Ectodermal cell (in vitro differentiated cells): Measurements from ENCODE around the gene PSTK.

ENCODE experiments used
- H3K27ac ChIP-seq: 2 replicates; pipeline ENCODE4 v1.7.0; 2013; ENCODE audit warnings: mild to moderate bottlenecking, low read depth, low read length; ENCODE audit not compliant: insufficient read depth, poor library complexity, severe bottlenecking
- H3K27me3 ChIP-seq: 2 replicates; pipeline ENCODE4 v1.7.0; 2013; ENCODE audit warnings: mild to moderate bottlenecking, low read length; ENCODE audit not compliant: insufficient read depth, control insufficient read depth, poor library complexity, severe bottlenecking
- H3K36me3 ChIP-seq: one replicate; pipeline ENCODE4 v1.7.0; 2013; ENCODE audit warnings: low read length; ENCODE audit not compliant: control insufficient read depth, insufficient read depth
- H3K4me1 ChIP-seq: one replicate; pipeline ENCODE4 v1.7.0; 2013; ENCODE audit warnings: low read length; ENCODE audit not compliant: control insufficient read depth, insufficient read depth
- H3K4me3 ChIP-seq: 2 replicates; pipeline ENCODE4 v1.7.0; 2013; ENCODE audit warnings: low read depth, low read length, control low read depth; ENCODE audit not compliant: insufficient read depth
- H3K9me3 ChIP-seq: 2 replicates; pipeline ENCODE4 v1.7.0; 2013; ENCODE audit warnings: mild to moderate bottlenecking, low read length, moderate library complexity; ENCODE audit not compliant: control insufficient read depth
- WGBS, 2 experiments: methylation state at CpG; one replicate each; pipeline ENCODE4 v1.1.7; 2013; ENCODE audit warnings: missing lambda C conversion rate in 2 of 2; 5-methylcytosine and 5-hydroxymethylcytosine counted together

PSTK gene

DNA sequence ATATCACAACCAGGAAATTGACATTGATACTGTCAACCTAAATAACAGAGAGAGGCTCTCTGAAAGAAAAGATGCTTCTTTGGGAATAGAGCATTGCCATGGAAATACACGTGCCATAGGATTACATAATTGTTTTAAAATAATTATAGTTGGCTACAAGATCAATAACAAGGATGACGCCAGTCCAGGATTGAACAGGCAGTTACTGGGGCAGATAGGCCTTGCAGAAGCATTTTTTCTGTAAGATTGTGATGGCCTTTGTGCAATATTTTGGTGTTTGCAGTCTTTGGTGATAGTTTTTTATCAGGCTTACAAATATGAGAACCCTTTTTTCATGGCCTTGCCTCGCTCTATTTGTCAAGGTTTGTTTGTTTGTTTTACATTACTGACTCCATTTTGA, 39.1 kb downstream of the PSTK start:
- Histone ChIP-seq H3K9me3 (no peaks in the 10 kb centered on the region), H3K36me3 (no peaks in the 10 kb centered on the region), H3K4me3 (no peak overlapping the region), H3K27ac (no peak overlapping the region), H3K27me3 (no peaks in the 10 kb centered on the region), H3K4me1 (peaks cover 7% of the 10 kb centered on the region)
- 63 to 90% methylated on average over 2 to 3 of the region's 3 CpGs for WGBS, 2 experiments

DNA sequence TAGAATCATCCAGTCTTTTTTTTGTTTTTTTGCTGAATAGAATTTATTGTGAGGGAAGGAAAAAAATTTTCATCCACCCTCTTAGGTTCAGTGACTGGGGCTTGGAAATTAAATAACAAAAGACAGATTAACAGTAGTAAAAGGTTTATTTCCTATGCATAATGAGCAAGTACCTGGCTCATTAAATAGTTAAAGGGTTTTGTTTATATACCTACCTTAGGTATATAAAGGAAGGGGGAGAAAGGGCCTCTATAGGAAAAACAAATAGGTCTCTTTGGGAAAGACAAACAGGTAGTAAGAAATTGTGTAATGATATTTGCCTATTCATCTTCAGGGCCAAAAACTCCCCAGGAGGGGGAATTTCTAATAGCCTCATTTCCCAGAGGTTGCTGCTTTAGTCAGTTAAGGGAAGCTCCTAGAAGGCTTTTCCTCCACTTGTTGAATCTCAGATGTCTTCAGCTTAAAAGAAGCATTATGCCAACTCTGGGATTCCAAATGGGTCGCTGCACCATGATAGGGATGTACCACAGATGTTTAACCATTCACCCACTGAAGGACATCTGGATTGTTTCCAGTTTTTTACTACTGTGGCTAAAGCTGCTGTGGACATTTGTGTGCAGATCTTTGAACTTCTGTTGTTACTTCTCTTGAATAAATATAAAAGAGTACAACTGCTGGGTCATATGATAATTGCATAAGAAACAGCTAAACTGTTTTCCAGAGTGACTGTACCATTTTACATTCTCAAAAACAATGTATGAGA, 39.9 kb downstream of the PSTK start:
- Histone ChIP-seq H3K4me1 (peaks cover 7% of the 10 kb centered on the region), H3K27me3 (no peaks in the 10 kb centered on the region), H3K4me3 (no peak overlapping the region), H3K27ac (no peak overlapping the region), H3K9me3 (no peaks in the 10 kb centered on the region), H3K36me3 (no peaks in the 10 kb centered on the region)
- 50 to 59% methylated on average over 1 of the region's 1 CpG for WGBS, 2 experiments

DNA sequence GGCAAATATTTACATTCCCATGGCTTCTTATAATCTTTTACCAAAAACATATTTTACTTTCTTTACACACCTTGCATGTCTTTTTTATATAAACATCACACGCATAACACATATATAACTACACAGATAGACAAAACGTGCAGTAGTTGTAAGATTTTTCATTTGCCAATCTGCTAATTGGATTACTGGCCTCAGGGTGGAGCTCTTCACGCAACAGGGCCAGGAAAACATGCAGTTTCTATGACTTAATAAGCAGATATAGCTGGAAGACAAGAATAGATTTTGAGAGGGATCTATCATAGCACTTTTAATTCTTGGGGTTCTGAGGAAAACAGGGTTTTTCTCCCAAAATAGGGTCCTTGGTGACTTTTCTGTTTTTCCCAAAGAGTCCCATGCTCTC, 41.3 kb downstream of the PSTK start:
- H3K9me3 ChIP-seq = no peaks in the 10 kb centered on the region
- peaks cover 7% of the 10 kb centered on the region for H3K4me1 ChIP-seq
- no peaks in the 10 kb centered on the region for H3K27me3 ChIP-seq
- H3K4me3 ChIP-seq = no peak overlapping the region
- 66 to 82% methylated on average over 3 of the region's 3 CpGs for WGBS, 2 experiments
- H3K36me3 ChIP-seq = no peaks in the 10 kb centered on the region
- no peak overlapping the region for H3K27ac ChIP-seq

DNA sequence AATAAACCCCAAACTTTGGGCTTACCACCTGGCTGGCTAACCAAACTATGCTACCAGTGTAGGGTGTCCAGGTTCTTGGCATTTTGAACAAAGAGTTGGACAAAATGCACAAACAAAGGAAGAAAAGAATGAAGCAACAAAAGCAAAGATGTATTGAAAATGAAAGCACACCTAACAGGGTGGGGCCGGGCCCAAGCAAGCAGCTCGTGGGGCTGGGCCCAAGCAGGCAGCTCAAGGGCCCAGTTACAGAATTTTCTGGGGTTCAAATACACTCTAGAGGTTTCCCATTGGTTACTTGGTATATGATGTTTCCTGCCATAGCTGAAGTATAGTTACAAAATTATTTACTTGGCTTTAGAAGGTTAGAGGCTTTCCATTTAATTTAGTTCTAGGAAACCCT, 44.3 kb downstream of the PSTK start:
- Histone ChIP-seq H3K4me3 (no peak overlapping the region), H3K27ac (no peak overlapping the region), H3K4me1 (peaks cover 7% of the 10 kb centered on the region), H3K36me3 (no peaks in the 10 kb centered on the region), H3K27me3 (no peaks in the 10 kb centered on the region), H3K9me3 (no peaks in the 10 kb centered on the region)
- 90 to 92% methylated on average over 2 of the region's 2 CpGs for WGBS, 2 experiments

DNA sequence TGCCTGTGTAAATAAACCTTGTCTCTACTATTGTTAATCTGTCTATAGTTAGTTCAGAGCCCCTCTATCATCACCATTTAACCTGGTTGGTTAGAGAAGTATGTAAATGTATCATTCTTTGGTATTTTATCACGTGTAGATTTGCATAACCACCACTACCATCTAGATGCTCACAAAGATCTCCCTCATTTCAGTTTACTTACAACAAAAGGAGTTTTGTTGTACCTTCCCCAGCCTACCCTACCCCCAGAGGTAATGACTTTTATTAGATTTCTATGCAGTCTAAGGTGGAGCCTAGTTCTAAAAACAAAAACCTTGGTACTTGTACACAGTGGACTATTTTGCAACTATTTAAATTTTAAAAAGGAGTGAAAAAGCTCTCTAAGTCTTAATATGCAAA, 46.1 kb downstream of the PSTK start:
- 50% methylated on average over 1 of the region's 1 CpG; no CpG with 5 or more reads in 1 of the 2 experiments for WGBS, 2 experiments
- no peak overlapping the region for H3K4me3 ChIP-seq
- no peak overlapping the region for H3K27ac ChIP-seq

DNA sequence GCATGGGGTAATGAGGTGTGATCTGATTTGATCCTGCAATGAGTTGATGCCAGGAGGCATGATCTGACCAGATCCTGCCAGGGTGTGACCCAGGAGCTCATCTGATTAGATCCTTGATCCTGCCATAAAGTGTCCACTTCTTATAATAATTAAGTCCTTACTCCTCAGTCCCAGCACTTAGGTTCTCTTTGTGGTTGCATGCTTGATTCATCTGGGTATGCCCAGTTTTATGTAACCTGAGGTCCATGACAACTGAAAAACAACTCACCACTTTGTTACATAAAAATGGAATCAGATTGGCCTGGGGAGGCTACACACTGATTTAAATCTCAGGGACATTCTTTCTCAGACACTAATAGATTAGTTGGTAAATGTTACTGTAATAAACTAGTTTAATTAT, 47.7 kb downstream of the PSTK start:
- Histone ChIP-seq H3K27ac (no peak overlapping the region), H3K9me3 (no peaks in the 10 kb centered on the region), H3K36me3 (no peaks in the 10 kb centered on the region), H3K27me3 (no peaks in the 10 kb centered on the region), H3K4me1 (peaks cover 7% of the 10 kb centered on the region), H3K4me3 (no peak overlapping the region)

More for the DNA sequence above, 46.1 kb downstream of the PSTK start:
- Histone ChIP-seq H3K36me3 (no peaks in the 10 kb centered on the region), H3K9me3 (no peaks in the 10 kb centered on the region), H3K4me1 (peaks cover 7% of the 10 kb centered on the region), H3K27me3 (no peaks in the 10 kb centered on the region)

DNA sequence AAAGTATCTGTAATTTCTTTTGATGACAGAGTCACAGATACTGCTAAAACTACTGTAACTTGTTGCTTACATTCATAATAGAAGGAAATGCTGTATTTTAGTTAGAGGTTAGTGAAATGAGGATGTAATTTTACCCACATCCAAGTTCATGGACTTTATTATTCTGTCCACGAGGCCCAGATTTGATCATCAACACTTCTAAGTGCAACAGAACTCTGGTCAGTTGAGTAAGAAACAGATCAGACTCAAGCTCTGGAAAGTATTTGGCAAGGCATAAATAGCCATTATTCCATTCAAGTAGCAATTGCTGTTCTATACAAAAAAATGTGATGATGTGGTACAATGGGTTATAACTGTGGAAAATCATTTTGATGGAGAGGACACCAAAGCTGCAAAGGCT, 50.9 kb downstream of the PSTK start:
- no peak overlapping the region for H3K27ac ChIP-seq
- 86% methylated on average over 1 of the region's 1 CpG for WGBS, 2 experiments
- no peaks in the 10 kb centered on the region for H3K4me1 ChIP-seq
- no peaks in the 10 kb centered on the region for H3K27me3 ChIP-seq
- no peak overlapping the region for H3K4me3 ChIP-seq
- no peaks in the 10 kb centered on the region for H3K36me3 ChIP-seq
- H3K9me3 ChIP-seq = no peaks in the 10 kb centered on the region

DNA sequence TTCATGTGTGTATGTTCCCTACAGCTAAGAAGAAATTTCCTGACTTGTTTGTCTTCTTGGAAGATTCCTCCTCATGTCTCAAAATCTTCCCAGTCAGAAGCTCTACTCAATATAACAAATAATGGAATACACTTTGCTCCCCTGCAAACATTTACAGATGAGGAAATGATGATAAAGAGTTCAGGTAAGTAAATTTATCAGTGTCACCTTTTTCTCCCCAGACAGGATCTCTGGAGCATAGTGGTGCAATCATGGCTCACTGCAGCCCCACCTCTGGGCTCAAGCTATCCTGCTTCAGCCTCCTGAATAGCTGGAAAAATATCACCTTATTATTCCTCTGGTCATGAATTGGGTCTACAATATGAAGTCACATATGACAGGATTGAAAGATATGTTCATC, 54.1 kb downstream of the PSTK start:
- Histone ChIP-seq H3K27ac (no peak overlapping the region), H3K4me3 (no peak overlapping the region), H3K27me3 (no peaks in the 10 kb centered on the region), H3K4me1 (no peaks in the 10 kb centered on the region), H3K36me3 (no peaks in the 10 kb centered on the region), H3K9me3 (no peaks in the 10 kb centered on the region)

DNA sequence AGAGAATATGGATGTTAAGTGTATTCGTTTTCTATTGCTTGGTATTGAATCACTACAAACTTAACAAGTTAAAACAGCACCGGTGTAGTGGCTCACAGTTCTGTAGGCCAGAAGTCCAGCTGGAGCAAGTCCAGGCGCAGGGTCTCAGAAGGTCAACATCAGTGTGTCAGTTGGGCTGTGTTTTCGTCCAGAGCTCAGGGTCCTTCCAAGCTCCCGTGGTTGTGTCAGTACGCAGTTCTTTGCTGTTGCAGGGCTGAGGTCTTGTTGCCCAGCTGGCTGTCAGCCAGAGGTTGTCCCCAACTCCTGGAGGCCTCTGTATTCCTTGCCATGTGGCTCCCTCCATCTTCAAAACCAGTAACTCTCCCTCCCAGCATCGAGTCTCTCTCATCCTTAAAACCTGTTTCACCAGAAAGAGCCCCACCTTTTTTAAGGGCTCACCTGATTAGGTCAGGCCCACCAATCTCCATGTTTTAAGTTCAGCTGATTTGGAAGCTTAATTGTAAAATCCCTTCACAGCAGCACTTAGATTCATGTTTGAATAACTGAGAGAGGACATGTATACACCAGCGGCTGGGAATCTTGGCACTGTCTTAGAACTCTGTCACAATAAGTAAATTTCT, 55.4 kb downstream of the PSTK start:
- Histone ChIP-seq H3K36me3 (no peaks in the 10 kb centered on the region), H3K4me1 (no peaks in the 10 kb centered on the region), H3K27me3 (no peaks in the 10 kb centered on the region), H3K4me3 (no peak overlapping the region), H3K9me3 (no peaks in the 10 kb centered on the region), H3K27ac (no peak overlapping the region)
- 92% methylated on average over 8 of the region's 8 CpGs for WGBS, 2 experiments

DNA sequence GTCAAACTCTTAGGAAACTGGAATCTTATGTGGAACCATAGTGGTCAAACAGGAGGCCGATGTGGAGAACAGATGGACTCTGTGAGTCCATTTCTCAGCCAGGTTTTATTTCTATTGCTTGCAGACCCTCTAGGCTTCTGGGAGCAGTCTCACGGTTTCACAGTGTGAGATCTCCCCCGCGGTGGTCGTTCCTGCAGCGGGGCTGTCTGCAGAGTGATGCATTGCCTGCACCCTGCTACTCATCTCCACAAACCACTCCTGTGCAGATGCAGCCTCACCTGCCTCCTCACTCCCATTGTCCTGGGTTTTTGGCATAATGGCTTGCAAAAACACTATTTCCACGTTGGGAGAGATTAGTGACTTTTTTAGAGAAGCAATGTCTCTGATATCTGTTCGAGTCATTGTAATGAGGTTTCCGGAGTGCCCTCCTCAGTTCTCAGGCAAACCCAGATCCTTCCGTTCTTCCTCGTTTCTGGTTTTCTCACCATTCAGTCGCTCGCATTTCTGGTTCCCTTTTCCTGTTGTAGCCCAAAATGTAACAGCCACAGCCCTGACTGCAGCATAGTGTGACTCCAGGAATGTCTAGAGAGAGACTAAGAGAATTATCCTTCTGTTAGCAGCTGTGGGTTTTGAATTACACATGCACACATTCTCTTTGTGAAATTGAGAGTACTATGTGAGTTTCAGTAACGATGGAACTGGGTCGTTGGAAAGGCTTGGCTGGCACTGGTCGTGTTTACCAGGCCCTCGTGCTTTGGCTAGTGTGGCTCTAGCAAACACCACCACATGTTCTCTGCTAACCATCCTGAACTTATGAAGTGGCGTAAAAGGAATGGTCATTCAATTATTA, 58.8 kb downstream of the PSTK start:
- H3K27ac ChIP-seq = no peak overlapping the region
- WGBS, 2 experiments = 74 to 76% methylated on average over 18 of the region's 18 CpGs

More for the DNA sequence above, 58.8 kb downstream of the PSTK start:
- no peak overlapping the region for H3K4me3 ChIP-seq
- no peaks in the 10 kb centered on the region for H3K27me3 ChIP-seq
- no peaks in the 10 kb centered on the region for H3K4me1 ChIP-seq
- H3K9me3 ChIP-seq = no peaks in the 10 kb centered on the region
- H3K36me3 ChIP-seq = no peaks in the 10 kb centered on the region
